Motor neuron (in vitro differentiated cells): ENCODE results near the gene ABL1. TPM values are rescaled to one million over a fixed set of nuclear protein-coding genes. Genes with fewer than 3 reads are reported as not detected.

Experiments used
- ATAC-seq, 8 experiments: fragments of 200-7000 bp; cut with Tn5 transposase; replicated peaks in 6 of 8; 2 replicates each; pipeline ENCODE4 v1.8.0; 2021; ENCODE audit warnings: mild to moderate bottlenecking in 8 of 8, moderate library complexity in 8 of 8
- H3K27ac ChIP-seq, 2 donors: fragments of 250-450 bp; sonication (Bioruptor Pico); 2 replicates each; pipeline ENCODE4 v1.9.0; 2021; ENCODE audit warnings: antibody characterized with exemption in 2 of 2, mild to moderate bottlenecking in 2 of 2, moderate library complexity in 1 of 2
- H3K4me1 ChIP-seq, 2 donors: fragments of 250-450 bp; sonication (Bioruptor Pico); replicated peaks in 1 of 2; 2 replicates each; pipeline ENCODE4 v1.6.1; 2021; ENCODE audit warnings: antibody characterized with exemption in 2 of 2, mild to moderate bottlenecking in 2 of 2, moderate library complexity in 1 of 2
- H3K4me3 ChIP-seq, 5 donors: fragments of 250-450 bp; sonication (Bioruptor Pico); 2 replicates each; pipeline ENCODE4 v1.9.0; 2021; ENCODE audit warnings: antibody characterized with exemption in 5 of 5, mild to moderate bottlenecking in 5 of 5, moderate library complexity in 4 of 5
- WGBS, 10 experiments: fragments of 450-650 bp; shearing (Covaris generic); methylation state at CpG; one replicate each; pipeline ENCODE4 v1.0.0; 2022; 5-methylcytosine and 5-hydroxymethylcytosine counted together
- in situ Hi-C, 9 experiments: fragments of 400-800 bp; cut with MboI; loops; one replicate each; pipeline ENCODE4 v1.15.0; 2021; ENCODE audit warnings: low sequenced_read_pairs in 9 of 9, low pct_unique_long_range_greater_than_20kb in 2 of 9; ENCODE audit not compliant: unreplicated experiment in 9 of 9
- total RNA-seq, 8 experiments: library from RNA; unstranded; fragments of 300-600 nt; gene quantifications; 2 replicates each; pipeline versions ENCODE4 v1.2.3 to v1.2.4, GENCODE V29; 2022

Gene ABL1
- total RNA-seq, 8 experiments from 2014 or later, result 20.7 to 68.1 (median 33.2) TPM

DNA sequence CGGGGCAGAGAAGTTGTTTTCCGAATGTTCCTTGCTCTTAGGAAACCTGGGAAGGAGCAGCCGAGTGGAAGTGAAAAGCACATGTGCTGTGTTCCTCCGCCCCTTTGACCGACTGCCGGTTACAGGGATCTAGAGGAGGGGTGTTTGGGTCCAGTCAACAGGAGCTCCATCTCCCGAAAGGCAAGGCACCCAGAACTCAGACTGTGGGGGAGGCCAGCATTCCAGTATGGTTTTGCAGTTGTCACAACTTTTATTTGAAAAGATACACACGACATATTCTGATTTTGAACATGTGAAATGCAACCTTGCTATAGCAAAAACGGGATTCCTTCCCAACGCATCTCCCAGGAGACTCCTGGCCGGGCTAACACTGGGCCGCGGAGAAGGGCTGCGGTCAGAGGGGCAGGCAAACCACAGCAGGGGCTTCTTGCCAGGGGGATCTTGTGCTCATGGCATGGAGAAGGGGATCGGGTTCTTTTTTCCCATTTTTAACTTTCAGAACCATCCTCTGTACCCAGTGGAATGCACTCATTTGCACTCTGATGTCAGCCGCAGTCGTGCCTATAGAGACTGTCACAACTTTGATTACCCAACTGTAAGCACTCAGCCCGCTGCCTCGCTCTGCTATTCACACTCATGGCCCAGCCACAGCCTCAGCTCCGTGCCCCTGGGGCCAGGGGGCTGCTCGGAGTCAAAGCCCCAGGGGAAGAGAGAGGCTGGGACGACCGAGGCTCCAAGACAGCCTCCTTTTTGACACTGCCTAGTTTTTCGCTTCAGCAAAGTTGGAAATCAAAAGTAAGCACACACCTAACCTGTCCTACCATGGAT, 57.6 kb downstream of the ABL1 start:
- H3K4me3 ChIP-seq, result no peak overlapping the region
- peak overlapping the region; percentile 66 to 68 for H3K27ac ChIP-seq
- 63 to 93% (median 72%) methylated on average over 3 to 16 of the region's 24 CpGs; no CpG with 5 or more reads in 3 of the 10 experiments for WGBS, 10 experiments
- peaks cover 27 to 50% of the 10 kb centered on the region in 2 donors for H3K4me1 ChIP-seq
- peak in 1 of 8 experiments; percentile 35 for ATAC-seq
- in situ Hi-C loops, result no loop called here

DNA sequence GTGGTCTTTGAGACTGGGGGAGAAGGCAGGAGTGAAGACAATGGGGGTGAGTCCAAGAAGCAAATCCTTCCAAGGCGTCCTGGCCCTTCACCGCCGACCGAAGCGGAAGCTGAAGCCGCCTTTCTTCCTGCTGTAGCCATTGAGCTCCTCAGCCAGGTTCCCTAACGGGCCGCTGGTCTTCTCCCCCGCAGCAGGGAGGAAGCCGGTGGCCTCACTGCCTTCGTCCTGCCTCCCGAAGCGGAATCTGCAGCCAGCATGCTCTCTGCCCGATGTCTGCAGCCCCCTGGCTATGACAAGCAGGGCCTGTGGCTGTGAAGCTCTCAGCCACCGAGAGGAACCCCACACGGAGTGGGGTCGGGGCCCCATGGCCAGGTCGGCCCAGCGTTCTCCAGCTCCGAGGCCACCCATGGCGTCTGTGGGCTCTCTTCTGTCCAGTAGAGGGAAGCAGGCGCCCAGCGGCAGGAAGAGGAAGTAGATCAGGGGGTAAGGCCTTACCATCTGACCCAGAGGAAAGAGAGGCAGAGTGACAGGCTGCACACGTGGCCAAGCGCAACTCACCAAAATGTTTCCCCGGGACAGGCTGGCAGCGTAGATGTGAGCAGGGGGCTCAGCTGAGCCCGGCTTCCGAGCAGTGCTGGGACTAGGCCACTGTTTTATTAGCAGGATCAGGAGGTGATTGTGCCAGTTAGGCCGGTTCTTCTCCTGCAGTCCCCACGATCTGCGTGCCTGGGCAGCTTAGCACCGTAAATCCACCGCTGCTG, 58.5 kb downstream of the ABL1 start:
- H3K27ac ChIP-seq, result peak overlapping the region; percentile 26 to 66
- WGBS, 10 experiments, result 79 to 100% (median 88%) methylated on average over 2 to 8 of the region's 34 CpGs; no CpG with 5 or more reads in 5 of the 10 experiments
- in situ Hi-C loops, result no loop called here
- peaks cover 27 to 50% of the 10 kb centered on the region in 2 donors for H3K4me1 ChIP-seq
- peak in 3 of 8 experiments; percentile 16 to 44 (median 19) for ATAC-seq
- no peak overlapping the region for H3K4me3 ChIP-seq

DNA sequence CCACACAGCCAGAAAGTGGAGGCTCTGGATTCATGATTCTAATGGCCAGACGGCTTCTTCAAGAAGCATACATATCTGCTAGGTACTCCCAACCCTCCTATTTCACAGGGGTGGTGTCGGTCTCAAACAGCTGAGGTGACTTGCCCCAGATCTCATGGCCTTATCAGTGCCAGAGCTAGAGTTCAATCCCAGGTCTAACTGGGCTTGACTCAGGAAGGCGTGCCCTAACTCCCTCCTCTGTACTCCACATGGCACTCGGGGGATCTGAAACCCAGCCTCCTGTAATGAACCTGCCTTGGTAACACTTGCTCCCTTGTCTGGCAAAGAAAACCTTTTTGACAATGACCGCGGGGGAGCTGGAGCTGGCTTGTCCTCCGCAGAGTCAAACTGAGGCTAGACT, 59.5 kb downstream of the ABL1 start:
- Histone ChIP-seq H3K27ac (peak overlapping the region in 1 of 2 donors; percentile 64), H3K4me1 (peaks cover 27 to 50% of the 10 kb centered on the region in 2 donors), H3K4me3 (no peak overlapping the region)
- in situ Hi-C loops, result no loop called here
- peak in 2 of 8 experiments; percentile 12 to 31 for ATAC-seq
- 58 to 100% (median 80%) methylated on average over 1 to 2 of the region's 7 CpGs; no CpG with 5 or more reads in 5 of the 10 experiments for WGBS, 10 experiments

DNA sequence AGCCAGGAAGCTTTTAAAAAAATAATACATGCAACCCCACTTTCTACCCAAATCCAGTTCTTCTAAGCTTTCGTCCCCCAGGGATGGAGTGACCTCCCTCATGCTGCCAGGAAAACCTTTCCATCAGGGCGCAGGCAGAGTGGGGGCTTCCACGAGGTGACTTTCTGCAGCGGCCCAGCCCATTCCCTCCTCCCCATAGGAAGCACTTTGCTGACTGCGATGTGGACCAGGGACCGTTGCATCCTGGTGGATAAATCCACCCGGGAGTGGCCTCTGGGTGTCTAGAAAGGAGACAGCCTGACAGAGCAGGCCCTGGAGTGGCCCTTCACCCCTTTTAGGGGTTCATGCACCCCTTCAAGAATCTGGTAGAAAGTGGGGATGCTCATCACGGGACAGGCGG, 60.0 kb downstream of the ABL1 start:
- WGBS, 10 experiments, result 90% methylated on average over 2 to 4 of the region's 9 CpGs; no CpG with 5 or more reads in 8 of the 10 experiments
- no peak for ATAC-seq
- Histone ChIP-seq H3K4me1 (peaks cover 27 to 50% of the 10 kb centered on the region in 2 donors), H3K4me3 (no peak overlapping the region), H3K27ac (peak overlapping the region in 1 of 2 donors; percentile 64)
- in situ Hi-C loops, result no loop called here

DNA sequence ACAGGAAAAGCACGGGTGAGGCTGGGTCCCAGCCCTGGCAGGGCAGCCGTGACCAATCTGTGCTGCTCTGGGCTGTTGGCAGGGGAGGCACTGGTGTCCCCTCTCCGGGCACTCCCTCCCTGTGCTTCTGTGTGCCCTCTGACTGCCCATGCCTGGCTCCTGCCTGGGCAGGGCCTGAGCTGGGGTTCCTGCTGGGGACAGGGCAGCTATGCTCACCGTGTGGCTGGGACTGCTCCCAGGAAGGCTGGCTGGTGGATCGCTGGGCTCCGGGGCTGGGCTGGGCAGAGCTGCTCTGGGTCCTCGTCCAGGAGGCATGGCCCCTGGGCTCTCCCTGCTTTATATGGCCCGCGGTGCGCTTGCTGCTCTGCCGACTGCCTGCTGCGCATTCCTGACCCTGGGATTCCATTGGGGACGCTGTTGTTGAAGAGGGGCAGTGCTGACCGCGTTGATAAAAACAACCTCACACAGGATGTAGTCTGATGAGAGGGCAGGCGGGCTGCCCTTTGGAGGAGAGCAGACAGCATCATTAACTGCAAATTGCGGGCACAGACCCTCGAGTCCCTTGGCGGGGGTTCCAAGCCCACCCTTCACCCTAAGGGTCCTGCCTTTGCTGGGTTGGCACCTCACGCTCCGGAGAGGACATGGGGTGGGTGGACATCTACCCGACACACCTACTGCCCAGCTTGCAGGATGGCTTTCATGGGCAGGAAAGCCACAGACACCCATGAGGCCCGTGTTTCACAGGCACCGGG, 60.6 kb downstream of the ABL1 start:
- Histone ChIP-seq H3K4me3 (no peak overlapping the region), H3K4me1 (peaks cover 27 to 48% of the 10 kb centered on the region in 2 donors), H3K27ac (peak overlapping the region in 1 of 2 donors; percentile 64)
- in situ Hi-C loops, result no loop called here
- 75 to 100% (median 90%) methylated on average over 1 to 2 of the region's 24 CpGs; no CpG with 5 or more reads in 7 of the 10 experiments for WGBS, 10 experiments
- ATAC-seq, result peak in 4 of 8 experiments; percentile 2 to 41 (median 11)

DNA sequence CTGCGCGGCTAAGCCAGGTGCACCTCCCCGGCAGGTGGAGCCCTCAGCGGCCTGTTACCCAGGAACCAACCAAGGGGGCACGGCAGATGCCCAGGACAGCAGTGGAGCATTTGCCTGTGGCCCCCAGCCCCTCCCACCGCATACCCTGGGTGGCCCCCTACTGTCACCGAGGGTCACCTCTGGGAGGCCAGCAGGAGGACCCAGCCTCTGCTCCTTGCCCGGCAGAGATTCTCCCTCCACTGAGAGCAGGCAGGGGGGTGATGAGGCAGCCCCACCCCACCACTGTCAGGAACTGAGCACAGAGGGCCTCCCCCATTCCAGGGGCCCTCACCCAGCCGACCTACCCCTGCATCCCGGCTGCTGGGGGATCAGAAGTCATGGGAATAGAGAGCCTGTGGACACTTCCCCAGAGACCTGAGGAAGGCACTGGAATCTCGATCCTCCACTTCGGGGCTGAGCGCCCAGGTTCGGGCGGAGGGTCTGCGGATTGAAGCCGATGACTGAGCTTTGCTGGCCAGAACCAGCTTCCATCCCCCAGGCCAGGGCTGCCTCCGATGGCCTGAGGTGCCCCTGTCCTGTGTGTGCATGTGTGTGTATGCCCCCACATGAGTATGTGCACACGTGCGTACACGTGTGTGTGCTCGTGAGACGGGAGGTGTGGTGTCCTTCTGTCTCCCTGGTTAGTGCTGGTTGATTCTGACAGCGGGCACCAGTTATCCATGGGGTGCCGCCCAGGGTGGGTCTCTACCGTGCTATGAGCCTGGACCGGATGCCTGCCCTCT, 61.4 kb downstream of the ABL1 start, which contains the start of gene QRFP:
Gene QRFP, minus strand, starts transcription at position 580 of the 782 bp plus-strand sequence. CDS start 2,974 bp downstream, outside the sequence.
- peak in 1 of 8 experiments; percentile 4 for ATAC-seq
- WGBS, 10 experiments, result 78 to 82% methylated on average over 6 to 9 of the region's 27 CpGs; no CpG with 5 or more reads in 8 of the 10 experiments
- in situ Hi-C loops, result no loop called here
- Histone ChIP-seq H3K4me1 (peaks cover 23 to 41% of the 10 kb centered on the region in 2 donors), H3K27ac (peak within 1 kb of the TSS in 1 of 2 donors; percentile 64), H3K4me3 (no peak within 1 kb of the TSS)

DNA sequence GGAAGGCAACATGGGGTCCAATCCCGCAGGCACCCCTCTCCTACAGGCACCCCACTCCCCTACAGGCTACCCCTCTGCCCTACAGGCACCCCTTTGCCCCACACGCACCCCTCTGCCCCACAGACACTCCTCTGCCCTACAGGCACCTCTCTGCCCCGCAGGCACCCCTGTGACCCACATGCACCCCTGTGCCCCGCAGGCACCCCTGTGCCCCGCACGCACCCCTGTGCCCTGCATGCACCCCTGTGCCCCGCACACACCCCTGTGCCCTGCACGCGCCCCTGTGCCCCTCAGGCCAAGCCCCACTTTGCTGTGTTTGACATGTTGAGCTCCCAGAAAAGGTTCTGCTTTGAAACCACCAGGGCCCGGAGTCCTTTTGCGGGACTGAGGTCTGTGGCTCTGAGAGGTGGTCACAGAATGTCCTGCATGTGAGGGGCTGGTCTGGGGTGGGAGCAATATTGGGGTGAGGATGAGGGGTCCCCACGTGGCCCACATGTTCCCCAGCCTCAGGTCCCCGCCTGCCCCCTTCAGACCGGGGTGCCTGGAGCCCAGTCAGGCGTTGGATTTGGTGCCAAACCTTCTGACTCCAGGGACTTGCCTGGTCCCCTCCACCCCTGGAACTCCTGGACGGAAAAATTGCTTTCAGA, 62.2 kb downstream of the ABL1 start:
- Histone ChIP-seq H3K4me1 (peaks cover 18 to 34% of the 10 kb centered on the region in 2 donors), H3K4me3 (no peak overlapping the region), H3K27ac (peak overlapping the region in 1 of 2 donors; percentile 64)
- no CpG with 5 or more reads among the region's 16 CpGs for WGBS, 10 experiments
- in situ Hi-C loops, result no loop called here
- peak in 1 of 8 experiments; percentile 1 for ATAC-seq

DNA sequence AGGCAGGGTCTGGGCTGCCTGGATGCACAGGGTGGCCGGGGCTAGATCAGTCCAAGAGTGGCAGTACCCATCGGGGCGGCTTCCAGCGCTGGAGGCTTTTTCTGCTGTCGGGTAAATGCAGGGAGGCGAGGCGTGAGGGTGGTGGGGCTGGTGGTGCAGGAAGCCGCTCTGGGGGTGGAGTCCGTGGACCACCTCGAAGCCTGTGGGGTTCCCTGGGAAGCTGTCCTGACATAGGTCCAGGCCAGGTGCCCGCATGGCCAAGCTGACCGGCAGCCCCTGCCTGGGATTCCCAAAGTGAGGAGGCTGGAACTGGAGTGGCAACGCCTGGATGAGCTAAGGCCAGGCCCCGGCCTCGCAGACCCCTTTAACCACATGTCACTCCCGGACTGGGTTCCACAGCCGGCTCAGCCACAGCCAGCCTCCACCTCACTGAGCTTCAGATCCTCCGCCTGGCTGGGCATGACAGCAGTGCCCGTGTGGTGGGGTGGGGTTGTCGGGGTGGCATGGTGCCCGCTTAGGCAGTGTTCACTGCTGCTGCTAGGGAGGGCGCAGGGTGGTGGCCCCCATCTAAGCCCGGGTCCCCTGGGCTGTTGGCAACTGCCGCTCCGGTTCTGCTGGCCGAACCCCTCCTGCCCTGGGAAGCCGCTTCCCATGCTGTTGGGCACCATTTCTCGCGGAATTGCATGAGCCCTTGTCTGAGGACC, 62.9 kb downstream of the ABL1 start:
- Histone ChIP-seq H3K4me1 (peaks cover 17 to 32% of the 10 kb centered on the region in 2 donors), H3K4me3 (no peak overlapping the region), H3K27ac (peak overlapping the region in 1 of 2 donors; percentile 64)
- peak in 1 of 8 experiments; percentile 3 for ATAC-seq
- 18 to 100% (median 97%) methylated on average over 2 to 6 of the region's 29 CpGs; no CpG with 5 or more reads in 7 of the 10 experiments for WGBS, 10 experiments
- in situ Hi-C loops, result no loop called here

DNA sequence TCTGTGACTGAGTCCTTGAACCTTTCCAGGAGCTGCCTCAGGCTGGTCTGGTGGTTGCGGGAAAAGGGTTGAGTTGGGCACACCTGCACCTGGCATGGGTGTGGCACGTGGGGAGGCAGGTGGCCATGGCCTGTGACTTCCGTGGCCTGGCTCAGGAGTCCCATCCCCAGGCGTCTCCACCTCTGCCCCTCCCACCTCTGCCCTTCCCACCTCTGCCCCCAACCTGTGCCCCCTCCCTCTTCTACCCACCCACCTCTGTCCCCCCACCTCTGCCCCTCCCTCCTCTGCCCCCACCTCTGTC, 63.4 kb downstream of the ABL1 start:
- in situ Hi-C loops, result no loop called here
- no peak overlapping the region for H3K4me3 ChIP-seq
- peaks cover 14 to 27% of the 10 kb centered on the region in 2 donors for H3K4me1 ChIP-seq
- WGBS, 10 experiments, result no CpG with 5 or more reads among the region's 4 CpGs
- ATAC-seq, result no peak
- peak overlapping the region in 1 of 2 donors; percentile 64 for H3K27ac ChIP-seq

DNA sequence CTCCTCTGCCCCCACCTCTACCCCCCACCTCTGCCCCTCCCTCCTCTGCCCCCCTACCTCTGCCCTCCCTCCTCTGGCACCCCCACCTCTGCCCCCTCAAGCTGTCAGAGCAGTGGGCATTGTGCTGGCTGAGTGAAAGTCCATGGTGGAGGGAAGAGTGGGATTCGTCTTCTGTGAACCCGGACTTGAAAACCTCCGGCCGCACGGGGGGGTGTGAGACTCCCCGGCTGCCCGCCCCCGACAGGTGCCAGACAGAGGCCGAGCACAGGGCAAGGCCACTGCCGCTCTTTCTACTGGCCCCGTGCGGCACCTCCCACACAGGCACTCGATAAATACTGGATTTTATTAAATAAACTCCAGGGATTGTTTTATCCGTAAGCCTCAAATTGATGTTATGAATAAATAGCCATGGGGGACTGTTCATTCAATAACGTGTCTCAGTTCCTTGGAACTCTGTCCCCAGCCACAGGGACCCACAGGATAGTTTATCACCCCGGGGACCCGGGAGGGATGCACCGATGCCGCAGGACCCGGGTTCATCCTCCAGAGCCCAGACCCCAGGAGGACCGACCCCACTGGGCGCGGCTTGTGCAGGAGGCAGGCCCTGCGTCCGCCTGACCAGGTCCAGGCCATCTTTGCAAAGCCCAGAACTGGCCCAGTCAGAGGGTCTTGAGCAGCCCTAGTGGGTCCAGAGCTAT, 64.1 kb downstream of the ABL1 start:
- in situ Hi-C loops, result no loop called here
- Histone ChIP-seq H3K27ac (peak overlapping the region in 1 of 2 donors; percentile 66), H3K4me3 (no peak overlapping the region), H3K4me1 (peaks cover 14 to 20% of the 10 kb centered on the region in 2 donors)
- WGBS, 10 experiments, result 0 to 100% (median 67%) methylated on average over 1 to 9 of the region's 25 CpGs; no CpG with 5 or more reads in 5 of the 10 experiments
- ATAC-seq, result no peak
